ENCODE results near the gene CPA4. TPM values are rescaled to one million over a fixed set of nuclear protein-coding genes. Genes with fewer than 3 reads are reported as not detected.

The CPA4 gene
- total RNA-seq, 1 experiment from 2014 or later, result 3.1 TPM

DNA sequence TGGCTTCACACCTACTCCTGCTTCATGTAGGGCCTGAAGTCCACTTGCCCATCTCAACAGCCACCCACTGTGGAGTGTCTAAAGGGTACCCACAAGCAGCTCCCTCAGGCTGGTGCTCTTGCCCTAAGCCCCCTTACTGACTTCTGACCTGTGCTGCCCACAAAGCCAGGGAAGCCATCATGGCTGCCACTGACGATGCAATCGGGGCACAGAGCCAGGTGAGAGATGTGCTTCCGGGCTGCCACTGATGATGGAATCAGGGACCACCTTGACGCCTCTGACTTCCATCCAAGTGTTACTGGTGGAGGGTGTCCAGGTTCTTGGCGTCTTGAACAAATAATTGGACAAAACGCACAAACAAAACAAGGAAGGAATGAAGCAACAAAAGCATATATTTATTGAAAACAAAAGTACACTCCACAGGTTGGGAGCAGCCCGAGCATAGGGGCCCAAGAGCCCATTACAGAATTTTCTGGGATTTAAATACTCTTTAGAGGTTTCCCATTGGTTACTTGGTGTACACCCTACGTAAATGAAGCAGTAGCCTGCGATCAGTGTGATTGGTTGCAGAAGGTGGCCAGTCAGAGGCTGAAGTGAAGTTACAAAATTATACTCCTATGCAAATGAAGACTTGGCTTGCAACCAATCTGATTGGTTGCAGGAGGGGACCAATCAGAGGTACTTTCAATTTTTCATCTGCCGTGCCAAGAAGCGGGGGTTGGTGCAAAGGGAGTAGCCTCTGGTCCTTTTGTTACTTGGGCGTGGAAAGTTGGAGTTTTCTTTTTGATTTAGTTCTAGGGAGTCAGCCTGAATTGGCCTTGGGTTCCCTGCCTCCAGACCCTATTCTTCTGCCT lies 21.8 kb upstream of the CPA4 start:
- CTCF ChIA-PET, result no interaction called here
- Histone ChIP-seq H3K27ac (ENCODE audit: low read length) (no peak overlapping the region), H3K4me3 (ENCODE audit: low read depth in 2 of 2, low read length in 2 of 2) (no peak overlapping the region), H3K27me3 (ENCODE audit: control insufficient read depth, insufficient read depth, low read length) (no peaks in the 10 kb centered on the region), H3K36me3 (ENCODE audit: control insufficient read depth, insufficient read depth, low read length) (no peaks in the 10 kb centered on the region), H3K4me1 (ENCODE audit: control insufficient read depth, insufficient read depth, low read length) (no peaks in the 10 kb centered on the region), H3K9me3 (ENCODE audit: control insufficient read depth, insufficient read depth, low read depth, low read length) (no peaks in the 10 kb centered on the region)
- BruUV-seq (replicated peaks), result no TSS peak
- intact Hi-C loops (cut with micrococcal nuclease; ENCODE audit: unreplicated experiment) (no loop called here), in situ Hi-C loops (cut with HindIII; ENCODE audit: low pct_unique_long_range_greater_than_20kb, low sequenced_read_pairs) (no loop called here)
- TF ChIP-seq POLR2AphosphoS5 (IDR thresholded peaks at IDR 0.05; ENCODE audit: low read depth, low read length) (no peak), SIN3A (IDR thresholded peaks at IDR 0.05; ENCODE audit: borderline replicate concordance, insufficient read depth, low read depth, low read length) (no peak), TCF7L2 (IDR thresholded peaks at IDR 0.05; ENCODE audit: low read depth, low read length) (no peak)
- TF ChIP-seq, protein P1, sequence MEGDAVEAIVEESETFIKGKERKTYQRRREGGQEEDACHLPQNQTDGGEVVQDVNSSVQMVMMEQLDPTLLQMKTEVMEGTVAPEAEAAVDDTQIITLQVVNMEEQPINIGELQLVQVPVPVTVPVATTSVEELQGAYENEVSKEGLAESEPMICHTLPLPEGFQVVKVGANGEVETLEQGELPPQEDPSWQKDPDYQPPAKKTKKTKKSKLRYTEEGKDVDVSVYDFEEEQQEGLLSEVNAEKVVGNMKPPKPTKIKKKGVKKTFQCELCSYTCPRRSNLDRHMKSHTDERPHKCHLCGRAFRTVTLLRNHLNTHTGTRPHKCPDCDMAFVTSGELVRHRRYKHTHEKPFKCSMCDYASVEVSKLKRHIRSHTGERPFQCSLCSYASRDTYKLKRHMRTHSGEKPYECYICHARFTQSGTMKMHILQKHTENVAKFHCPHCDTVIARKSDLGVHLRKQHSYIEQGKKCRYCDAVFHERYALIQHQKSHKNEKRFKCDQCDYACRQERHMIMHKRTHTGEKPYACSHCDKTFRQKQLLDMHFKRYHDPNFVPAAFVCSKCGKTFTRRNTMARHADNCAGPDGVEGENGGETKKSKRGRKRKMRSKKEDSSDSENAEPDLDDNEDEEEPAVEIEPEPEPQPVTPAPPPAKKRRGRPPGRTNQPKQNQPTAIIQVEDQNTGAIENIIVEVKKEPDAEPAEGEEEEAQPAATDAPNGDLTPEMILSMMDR (IDR thresholded peaks at IDR 0.05), result no peak
- TF ChIP-seq, protein P2, sequence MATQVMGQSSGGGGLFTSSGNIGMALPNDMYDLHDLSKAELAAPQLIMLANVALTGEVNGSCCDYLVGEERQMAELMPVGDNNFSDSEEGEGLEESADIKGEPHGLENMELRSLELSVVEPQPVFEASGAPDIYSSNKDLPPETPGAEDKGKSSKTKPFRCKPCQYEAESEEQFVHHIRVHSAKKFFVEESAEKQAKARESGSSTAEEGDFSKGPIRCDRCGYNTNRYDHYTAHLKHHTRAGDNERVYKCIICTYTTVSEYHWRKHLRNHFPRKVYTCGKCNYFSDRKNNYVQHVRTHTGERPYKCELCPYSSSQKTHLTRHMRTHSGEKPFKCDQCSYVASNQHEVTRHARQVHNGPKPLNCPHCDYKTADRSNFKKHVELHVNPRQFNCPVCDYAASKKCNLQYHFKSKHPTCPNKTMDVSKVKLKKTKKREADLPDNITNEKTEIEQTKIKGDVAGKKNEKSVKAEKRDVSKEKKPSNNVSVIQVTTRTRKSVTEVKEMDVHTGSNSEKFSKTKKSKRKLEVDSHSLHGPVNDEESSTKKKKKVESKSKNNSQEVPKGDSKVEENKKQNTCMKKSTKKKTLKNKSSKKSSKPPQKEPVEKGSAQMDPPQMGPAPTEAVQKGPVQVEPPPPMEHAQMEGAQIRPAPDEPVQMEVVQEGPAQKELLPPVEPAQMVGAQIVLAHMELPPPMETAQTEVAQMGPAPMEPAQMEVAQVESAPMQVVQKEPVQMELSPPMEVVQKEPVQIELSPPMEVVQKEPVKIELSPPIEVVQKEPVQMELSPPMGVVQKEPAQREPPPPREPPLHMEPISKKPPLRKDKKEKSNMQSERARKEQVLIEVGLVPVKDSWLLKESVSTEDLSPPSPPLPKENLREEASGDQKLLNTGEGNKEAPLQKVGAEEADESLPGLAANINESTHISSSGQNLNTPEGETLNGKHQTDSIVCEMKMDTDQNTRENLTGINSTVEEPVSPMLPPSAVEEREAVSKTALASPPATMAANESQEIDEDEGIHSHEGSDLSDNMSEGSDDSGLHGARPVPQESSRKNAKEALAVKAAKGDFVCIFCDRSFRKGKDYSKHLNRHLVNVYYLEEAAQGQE (IDR thresholded peaks at IDR 0.05; ENCODE audit: insufficient read depth in 1 of 2, low read depth in 2 of 2, low read length in 1 of 2), result no peak
- no peak for DNase-seq (ENCODE audit: low read depth, low spot score)
- POLR2A ChIA-PET, result no interaction called here
- ATAC-seq, result no peak

DNA sequence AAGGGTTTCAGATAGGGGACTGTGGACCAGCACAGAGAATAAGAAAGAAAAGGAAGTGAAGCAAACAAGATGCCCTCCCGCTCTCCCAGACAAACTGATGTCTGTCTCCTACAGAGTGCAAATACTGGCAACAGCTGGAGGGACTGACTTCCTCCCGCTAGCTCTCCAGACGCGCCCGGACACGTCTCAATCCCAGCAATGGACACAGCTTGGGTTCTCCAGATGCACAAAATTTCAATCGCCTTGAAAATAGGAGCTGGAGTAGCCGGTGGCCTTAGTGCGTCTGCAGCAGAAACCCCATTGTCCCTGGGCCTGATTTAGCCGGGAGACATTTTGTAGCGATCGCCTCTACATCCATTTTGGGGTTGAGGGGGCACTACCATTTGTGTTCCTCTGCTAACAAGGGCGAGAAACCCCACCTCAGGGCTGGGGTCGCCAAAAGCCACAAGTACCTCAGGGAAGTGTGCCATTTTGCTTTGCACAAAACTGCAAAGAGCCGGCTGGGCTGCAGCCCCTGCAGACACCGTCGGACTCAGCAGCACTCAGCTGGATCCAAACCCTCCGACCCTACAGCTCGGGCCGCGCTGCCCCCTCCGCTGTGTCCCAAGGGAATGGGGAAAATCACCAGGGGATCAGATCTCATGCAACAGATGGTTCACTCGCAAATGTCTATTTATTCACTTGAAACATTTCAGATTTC lies 20.4 kb upstream of the CPA4 start:
- ATAC-seq, result peak; percentile 30; the same call in 1 of the 2 replicates
- DNase-seq (ENCODE audit: low read depth, low spot score), result no peak
- no peaks in the 10 kb centered on the region for H3K36me3 ChIP-seq (ENCODE audit: control insufficient read depth, insufficient read depth, low read length)
- intact Hi-C loops (cut with micrococcal nuclease; ENCODE audit: unreplicated experiment) (no loop called here), in situ Hi-C loops (cut with HindIII; ENCODE audit: low pct_unique_long_range_greater_than_20kb, low sequenced_read_pairs) (no loop called here)
- H3K4me1 ChIP-seq (ENCODE audit: control insufficient read depth, insufficient read depth, low read length), result no peaks in the 10 kb centered on the region
- no TSS peak for BruUV-seq (replicated peaks)
- TF ChIP-seq, protein P2 (IDR thresholded peaks at IDR 0.05; ENCODE audit: insufficient read depth in 1 of 2, low read depth in 2 of 2, low read length in 1 of 2), result no peak
- TF ChIP-seq, protein P1 (IDR thresholded peaks at IDR 0.05), result no peak
- TF ChIP-seq SIN3A (IDR thresholded peaks at IDR 0.05; ENCODE audit: borderline replicate concordance, insufficient read depth, low read depth, low read length) (no peak), TCF7L2 (IDR thresholded peaks at IDR 0.05; ENCODE audit: low read depth, low read length) (no peak), POLR2AphosphoS5 (IDR thresholded peaks at IDR 0.05; ENCODE audit: low read depth, low read length) (no peak)
- ChIA-PET CTCF (no interaction called here), POLR2A (no interaction called here)
- H3K27ac ChIP-seq (ENCODE audit: low read length), result no peak overlapping the region
- no peaks in the 10 kb centered on the region for H3K27me3 ChIP-seq (ENCODE audit: control insufficient read depth, insufficient read depth, low read length)
- H3K9me3 ChIP-seq (ENCODE audit: control insufficient read depth, insufficient read depth, low read depth, low read length), result no peaks in the 10 kb centered on the region
- no peak overlapping the region for H3K4me3 ChIP-seq (ENCODE audit: low read depth in 2 of 2, low read length in 2 of 2)
